Kasumi-1 (cell line): Measurements from ENCODE around the gene PARM1.
"Not testable (repeated sequence)": the region's sequence is repeated elsewhere in the genome, so short reads cannot be mapped to it uniquely, and the experiment has no call there.

Source experiments
- DNase-seq, 2 experiments: peaks; one replicate each; lab custom pipeline; 2025; lab: John Stamatoyannopoulos, UW

PARM1 gene

GRCh38 chr4:74983253-74983635 lies 50.3 kb downstream of the PARM1 start:
- DNase-seq: no peak

DNA sequence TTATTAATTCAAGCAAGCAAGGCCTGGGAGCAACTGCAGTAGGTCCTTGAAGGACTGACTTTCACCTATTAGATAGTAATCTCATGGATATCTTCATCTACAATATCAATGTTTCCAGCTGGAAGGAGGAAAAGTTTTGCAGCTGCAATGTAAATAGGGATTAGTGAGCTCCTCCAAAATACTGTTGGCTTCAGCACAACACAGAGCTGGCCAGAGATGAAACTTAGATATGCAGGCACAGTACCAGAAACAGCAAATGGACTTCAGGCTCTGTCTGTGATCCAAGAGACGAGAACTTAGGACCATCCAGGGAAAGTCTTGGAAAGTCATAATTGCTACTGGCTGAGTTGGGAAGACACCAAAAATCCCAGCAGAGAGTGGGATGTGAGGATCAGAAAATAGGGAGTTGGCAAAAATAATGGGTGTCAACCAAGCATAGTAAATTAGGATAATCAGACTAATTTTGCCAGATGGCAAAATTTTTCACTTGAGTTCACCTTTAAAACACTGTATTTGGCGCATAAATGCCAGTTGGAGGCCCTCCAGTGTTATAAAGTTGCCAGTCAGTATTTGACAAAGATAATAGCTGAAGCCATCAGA lies 57.5 kb downstream of the PARM1 start:
- no peak for DNase-seq

DNA sequence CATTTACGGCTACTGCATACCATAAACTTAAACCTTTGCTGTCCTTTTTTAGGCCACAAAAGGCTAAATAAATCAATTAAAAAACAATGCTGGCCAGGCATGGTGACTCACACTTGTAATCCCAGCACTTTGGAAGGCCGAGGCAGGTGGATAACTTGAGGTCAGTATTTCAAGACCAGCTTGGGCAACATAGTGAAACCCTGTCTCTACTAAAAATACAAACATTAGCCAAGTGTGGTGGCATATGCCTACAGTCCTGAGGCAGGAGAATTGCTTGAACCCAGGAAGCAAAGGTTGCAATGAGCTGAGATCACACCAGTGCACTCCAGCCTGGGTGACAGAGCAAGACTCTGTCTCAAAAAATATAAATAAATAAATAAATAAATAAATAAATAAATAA lies 61.5 kb downstream of the PARM1 start:
- DNase-seq: not testable (repeated sequence)

DNA sequence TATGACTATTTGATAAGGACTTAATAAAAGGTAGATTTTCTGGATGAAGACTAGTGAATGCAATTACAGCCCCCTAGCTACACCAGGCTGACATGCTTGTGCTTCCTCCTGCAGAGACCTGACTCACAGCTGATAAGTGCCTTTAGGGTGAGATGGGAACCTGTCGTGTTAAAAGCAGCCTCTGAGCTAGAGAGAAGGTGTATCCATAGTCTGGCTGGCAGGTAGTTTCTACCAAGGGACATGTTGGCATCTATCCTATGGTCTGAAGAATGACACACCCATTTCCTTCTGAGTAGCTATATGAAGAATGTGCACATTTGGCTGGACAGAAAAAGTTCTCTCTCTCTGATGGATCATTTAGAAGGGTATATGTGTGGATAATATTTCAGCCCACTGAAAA lies 64.1 kb downstream of the PARM1 start:
- DNase-seq: no peak

GRCh38 chr4:74997948-74998729 lies 65.2 kb downstream of the PARM1 start:
- DNase-seq: no peak

DNA sequence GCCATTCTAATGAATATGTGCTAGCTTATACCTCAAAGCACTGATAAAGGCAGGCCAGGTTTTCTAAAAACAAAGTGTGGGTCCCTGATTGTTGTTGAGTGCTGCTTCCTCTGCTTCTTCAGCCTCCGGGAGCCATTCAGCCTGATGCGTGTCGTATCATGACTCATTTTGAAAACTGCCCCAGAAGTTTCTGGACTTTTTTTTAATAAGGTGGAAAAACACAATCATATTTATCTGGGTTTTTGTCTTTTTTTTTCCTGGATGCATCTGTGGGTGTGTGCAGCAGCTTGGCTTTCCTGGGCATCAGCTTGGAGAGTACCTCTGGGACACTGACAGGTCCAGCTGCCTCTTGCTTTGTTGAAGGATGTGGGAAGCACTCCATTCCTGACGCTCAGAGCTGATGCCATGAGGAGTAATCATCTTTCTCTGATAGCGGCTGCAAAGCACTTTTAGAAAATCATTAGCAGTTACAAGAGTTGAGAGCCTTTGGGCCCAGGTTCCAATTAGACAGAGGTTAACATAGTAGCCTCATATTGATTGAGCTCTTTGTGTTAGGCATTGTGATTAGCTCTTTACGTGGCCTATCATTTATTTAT lies 66.9 kb downstream of the PARM1 start:
- DNase-seq: no peak

- DNase-seq: no peak
Observed at GRCh38 chr4:75001871-75002270, 69.0 kb downstream of the PARM1 start.

DNA sequence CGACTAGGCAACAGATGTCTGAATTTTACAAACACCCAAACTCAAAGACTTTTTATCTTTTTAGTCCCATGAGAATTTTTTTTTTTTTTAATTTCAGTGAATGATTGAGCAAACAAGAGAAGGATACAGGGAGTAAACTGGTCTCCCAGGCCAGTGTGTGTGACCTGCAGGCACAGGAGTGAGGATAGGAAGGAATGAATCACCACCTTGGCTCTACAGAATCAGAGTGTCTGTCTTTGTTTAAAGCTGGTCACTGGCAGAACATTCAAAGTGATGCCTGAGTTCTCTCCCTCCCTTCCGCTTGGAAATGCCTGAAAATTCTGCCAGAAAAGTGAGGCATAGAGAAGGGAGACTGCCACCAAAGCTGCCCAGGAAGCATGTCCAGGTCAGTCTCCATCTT lies 69.5 kb downstream of the PARM1 start:
- no peak for DNase-seq

GRCh38 chr4:75003979-75004378 lies 71.1 kb downstream of the PARM1 start:
- DNase-seq: no peak

- no peak for DNase-seq
Observed at GRCh38 chr4:75004755-75005668, 72.1 kb downstream of the PARM1 start.

GRCh38 chr4:75005727-75006126 lies 72.8 kb downstream of the PARM1 start:
- no peak for DNase-seq

DNA sequence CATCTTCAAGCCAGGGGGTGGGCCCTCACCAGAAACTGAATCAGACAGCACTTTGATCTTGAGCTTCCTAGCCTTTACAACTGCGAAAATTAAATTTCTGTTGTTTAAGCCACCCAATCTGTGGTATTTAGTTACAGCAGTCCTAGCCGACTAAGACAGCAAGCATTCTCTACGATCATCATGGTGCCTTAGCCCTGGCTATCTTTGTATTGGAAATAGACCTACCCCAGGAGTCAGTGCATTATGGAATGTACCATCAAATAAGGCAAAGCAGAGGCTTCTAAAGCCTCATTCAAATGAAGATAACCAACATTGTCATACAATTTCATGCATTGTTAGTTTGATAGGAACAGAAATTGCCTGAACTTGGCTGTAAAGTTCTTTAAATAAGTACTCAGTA lies 75.0 kb downstream of the PARM1 start:
- DNase-seq: no peak

- DNase-seq: no peak
Observed at GRCh38 chr4:75009138-75009537, 76.2 kb downstream of the PARM1 start.

DNA sequence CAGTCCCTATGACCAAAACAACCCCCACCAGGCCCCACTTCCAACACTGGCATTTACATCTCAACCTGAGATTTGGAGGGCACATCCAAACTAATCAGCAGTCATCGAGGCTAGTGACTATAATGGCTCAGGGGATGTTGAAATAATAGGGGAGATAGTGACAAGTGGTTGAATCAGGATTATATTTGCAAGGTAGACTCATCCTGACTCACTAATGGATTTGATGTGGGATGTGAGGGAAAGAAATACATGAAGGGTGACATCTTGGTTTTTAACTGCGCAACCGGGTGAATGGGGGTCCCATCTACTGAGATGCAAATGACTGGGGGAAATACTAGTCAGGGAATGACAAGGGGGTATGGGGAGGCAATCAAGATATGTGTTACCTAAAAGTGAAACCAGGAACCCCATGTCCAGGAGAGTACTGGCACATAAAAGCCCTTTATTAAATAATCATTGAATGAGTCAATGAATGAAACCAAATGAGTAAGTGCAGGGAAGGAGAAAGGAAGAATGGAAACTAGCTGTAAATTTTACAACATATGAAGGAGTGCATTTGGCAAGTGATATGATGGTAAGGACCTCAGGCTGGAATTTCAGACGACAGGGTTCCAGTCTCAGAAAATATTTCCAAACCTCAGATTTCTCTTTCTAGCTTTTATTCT lies 78.3 kb downstream of the PARM1 start:
- no peak for DNase-seq

DNA sequence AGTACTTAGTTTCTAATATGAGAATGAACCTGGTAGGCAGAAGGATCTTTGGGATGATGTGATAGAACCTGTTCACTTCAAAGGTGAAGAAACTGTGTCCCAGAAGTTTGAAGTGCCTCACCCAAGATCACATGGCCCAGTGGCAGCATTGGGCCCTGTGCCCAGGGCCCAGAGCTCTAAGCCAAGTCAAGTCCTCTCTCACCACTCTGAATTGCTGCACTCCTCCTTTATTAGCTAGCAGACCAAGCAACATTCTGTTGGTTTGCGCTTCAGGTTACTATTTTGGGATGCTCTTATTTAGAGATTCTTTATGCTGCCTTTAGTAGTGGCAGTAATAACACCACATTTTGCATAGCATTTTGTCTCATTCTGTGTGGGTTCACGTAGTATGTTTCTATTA lies 82.7 kb downstream of the PARM1 start:
- no peak for DNase-seq

GRCh38 chr4:75016472-75016871 lies 83.6 kb downstream of the PARM1 start:
- no peak for DNase-seq

DNA sequence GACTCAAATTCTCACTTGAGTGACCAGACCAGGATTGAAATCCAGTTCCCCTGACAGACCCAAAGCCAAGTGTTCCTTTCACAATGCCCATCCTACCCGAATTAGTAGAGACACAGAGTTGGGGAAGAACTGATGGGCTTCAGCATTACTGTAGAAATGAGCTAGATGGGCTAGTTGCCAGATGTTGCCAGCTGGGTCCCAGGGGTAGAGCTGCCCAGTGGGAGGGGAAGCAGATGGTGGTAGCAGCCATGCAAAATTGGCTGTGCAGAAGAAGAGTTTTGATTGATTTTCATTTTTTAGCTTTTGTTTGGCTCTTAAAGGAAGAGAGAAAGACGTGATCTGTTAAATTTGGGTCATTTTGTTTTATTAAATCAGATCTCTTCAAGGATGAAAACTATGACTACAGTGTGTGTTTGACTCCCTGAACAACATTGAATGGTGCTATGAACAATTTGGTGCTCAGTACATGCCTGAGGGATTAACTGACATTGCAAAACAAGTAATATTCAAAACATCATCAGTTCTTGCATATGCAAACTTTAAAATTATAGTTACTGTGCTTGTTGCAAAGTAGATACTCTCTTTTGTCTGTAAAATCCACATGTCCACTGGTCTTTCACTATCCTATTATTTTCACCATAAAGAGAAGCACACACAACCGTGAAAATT lies 86.0 kb downstream of the PARM1 start:
- DNase-seq: no peak

DNA sequence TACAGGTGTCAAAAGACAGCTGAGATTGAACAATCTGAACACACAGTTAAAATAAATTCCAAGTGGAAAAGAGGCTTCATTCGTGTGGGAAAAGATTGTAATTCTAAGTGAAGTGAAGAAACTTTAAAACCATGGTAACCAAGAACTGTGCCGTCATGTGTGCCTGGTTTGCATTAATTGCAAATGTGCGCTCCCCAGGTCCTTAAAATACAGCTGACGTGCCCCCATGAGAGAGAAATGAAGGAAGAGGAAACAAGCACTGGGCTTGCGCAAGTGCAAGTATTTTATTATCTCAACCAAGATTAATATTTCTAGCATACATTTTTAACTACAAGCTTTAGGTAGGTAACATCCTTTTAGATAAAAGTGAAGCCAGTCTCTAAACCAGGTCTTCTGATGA lies 92.5 kb downstream of the PARM1 start:
- no peak for DNase-seq

GRCh38 chr4:75028196-75028854 lies 95.4 kb downstream of the PARM1 start:
- no peak for DNase-seq

- no peak for DNase-seq
Observed at GRCh38 chr4:75030028-75030427, 97.1 kb downstream of the PARM1 start.
